NCI-H146 (cell line): Measurements from ENCODE around the gene NBPF1.
A peak's percentile ranks its signal among the peaks of the same experiment; 100 is the strongest.
"Not testable (repeated sequence)": the region's sequence is repeated elsewhere in the genome, so short reads cannot be mapped to it uniquely, and the experiment has no call there.

Experiments
- DNase-seq: peaks from one replicate; lab custom pipeline; 2025; lab: John Stamatoyannopoulos, UW

The NBPF1 gene

DNA sequence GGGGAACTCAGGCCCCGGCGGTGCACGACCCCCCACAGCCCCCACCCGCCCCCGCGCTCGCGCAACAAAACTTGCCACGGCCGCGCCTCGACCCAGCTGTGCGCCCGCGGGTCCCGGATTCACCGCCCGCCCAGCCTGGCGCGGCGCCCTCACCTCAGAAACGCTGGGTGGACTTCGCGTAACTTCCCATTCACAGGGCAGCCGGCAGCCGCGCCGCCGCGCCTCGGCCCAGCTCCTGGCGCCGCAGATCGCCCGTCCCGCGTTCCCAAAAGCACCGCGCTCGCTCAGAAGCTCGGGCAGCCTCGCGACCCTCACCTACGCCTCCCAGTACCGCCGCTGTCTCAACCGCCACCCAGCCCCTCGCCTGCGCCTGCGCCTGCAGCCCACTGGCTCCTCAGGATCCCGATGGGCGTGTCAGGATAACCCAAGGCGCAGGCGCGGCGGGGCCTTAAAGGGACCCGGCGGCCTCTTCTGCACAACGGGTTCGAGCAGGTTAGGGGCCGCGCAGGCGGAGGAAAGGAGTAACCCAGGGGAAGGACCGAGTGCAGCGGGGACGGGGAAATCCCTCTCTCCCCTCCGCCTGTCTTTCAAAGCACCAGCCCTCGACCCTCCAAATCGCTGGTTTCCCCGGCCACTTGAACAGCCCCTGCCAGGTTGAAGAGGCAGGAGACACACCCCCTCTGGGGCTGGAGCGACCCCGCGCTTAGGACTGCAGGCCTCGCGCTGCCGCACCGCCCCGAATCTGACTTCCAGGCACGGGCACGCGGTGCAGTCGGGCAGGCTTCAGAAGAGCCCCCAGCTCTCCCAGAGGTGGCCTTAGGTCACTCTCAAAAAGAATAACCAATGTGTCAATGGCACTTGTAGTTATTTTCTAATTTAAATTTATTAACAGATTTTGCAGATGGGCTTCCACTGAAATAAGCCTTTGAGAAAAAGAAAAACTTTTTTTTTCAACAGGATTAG, at the start of gene NBPF1:
Gene NBPF1 (minus strand): TSS at position 380 of the 963 bp plus-strand sequence.
- peak; percentile 99 for DNase-seq

DNA sequence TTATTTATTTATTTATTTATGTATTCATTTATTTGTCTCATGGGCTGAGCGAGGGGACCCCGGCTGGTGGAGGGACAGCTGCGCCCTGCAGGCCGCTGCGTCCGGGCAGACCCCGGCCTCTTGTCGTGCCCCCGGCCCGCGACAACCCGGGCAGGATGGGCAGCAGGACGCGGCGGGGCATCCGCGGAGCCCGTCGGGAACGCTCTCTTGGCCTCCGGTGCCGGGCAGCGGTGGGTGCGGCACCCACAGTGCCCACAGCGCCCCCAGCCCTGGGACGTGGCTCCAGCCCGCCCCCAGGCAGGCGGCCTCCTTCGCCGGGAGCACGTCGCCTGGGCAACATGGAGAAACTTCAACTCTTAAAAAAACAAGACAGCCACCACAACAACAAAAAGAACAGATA, 44.9 kb upstream of the NBPF1 start:
- DNase-seq = not testable (repeated sequence)

DNA sequence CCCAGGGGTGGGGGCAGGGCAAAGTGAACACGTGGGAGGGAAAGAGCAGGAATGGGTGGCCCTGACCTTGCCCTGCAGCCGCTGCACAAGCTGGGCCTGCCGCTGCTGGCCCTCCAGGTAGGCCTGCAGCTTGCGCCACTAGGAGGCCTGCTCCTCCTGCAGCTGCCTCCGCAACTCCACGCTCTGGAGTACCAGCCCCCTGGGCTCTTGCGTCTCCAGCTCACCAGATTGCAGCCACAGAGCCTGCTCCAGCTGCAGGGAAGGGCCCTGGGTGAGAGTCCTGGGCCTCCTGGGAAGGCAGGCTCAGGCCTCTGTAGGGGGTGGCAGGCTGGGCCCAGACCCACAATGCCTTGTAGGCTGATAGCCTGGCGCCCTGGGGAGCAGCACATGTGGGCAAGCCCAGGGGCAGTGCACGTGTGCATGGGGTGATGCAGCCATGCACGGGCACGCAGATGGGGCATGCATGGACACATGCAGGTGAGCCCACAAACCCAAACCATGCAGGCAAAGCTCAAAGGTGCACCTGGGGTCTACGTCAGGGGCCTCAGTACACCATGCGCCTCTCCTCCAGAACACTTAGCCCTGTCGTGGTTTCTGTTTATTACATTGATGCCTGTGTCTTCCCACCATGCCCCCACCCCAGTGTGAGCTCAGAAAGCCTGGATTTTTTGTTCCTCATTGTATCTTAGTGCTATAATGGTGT, 43.8 kb upstream of the NBPF1 start:
- DNase-seq = not testable (repeated sequence)

DNA sequence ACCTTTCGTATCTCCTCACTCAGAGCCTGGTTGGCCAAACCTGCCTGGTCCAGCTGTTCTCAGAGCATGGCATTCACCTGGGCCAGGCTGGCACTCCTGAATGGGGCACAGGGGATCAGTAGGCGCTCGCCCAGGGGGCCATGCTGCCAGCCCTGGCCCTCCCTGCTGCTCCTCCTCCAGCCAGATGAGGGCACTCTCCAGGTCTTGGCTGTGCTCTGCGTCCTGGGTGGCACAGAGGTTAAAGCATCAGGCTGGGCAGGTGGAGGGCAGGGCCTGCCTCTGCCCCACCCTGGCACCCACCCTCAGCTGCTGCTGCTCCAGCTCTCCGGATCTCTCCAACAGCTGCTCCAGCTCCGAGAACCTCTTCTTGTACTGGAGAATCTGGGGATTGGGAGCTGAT, 43.2 kb upstream of the NBPF1 start:
- not testable (repeated sequence) for DNase-seq

DNA sequence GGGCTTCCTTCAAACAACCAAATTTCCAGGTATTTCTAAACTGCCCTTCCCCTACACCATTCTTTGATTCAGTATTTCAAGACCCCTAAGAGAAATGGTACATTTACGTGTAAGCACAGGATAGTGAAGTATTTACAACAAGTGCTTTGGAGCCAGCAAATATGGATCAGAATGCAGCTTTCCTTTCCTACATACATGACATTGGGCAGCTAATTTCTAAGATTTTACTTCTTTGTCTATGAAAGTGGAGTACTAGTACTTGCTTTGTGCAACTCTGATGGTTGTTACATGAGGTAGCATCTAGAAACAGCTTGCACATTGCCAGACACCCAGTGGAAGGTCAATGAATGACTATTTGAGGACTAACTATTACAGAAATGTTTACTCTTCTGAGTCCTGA, 38.2 kb upstream of the NBPF1 start:
- DNase-seq = not testable (repeated sequence)

DNA sequence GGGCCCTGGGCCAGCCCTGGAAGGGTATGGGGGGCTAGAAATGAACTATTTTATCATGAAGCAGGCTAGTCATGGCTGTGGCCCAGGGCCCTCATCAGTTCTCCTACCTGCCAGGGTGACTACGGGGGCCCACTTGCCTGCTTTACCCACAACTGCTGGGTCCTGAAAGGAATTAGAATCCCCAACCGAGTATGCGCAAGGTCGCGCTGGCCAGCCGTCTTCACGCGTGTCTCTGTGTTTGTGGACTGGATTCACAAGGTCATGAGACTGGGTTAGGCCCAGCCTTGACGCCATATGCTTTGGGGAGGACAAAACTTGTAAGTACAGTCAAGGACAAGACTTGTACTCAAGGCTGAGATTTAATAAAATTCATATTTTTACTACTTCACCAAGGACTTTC, 36.6 kb upstream of the NBPF1 start:
- not testable (repeated sequence) for DNase-seq

DNA sequence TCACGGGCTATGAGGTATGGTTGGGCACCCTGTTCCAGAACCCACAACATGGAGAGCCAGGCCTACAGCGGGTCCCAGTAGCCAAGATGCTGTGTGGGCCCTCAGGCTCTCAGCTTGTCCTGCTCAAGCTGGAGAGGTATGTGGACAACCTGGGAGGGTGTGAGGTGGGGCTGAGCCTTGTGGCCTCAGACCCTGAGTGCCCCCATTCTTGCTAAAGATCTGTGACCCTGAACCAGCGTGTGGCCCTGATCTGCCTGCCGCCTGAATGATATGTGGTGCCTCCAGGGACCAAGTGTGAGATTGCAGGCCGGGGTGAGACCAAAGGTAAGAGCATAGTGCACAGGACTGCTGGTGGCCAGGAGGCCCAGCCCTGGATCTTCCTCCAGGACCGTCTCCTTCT, 36.0 kb upstream of the NBPF1 start:
- not testable (repeated sequence) for DNase-seq

DNA sequence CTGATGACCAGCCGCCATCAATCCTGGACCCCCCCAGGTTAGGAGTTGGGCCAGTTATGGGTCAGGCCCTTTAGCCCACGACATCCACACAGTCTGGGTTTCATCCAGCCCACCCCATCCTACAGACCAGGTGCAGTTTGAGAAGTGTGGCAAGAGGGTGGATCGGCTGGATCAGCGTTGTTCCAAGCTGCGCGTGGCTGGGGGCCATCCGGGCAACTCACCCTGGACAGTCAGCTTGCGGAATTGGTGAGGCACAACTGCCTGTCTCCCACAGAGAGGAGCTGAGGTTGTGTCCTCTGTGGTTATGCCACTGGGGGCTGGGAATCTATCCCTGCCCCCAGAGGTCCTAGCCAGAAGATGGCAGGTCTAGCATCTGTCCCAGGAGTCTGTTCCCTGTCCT, 35.4 kb upstream of the NBPF1 start:
- not testable (repeated sequence) for DNase-seq

DNA sequence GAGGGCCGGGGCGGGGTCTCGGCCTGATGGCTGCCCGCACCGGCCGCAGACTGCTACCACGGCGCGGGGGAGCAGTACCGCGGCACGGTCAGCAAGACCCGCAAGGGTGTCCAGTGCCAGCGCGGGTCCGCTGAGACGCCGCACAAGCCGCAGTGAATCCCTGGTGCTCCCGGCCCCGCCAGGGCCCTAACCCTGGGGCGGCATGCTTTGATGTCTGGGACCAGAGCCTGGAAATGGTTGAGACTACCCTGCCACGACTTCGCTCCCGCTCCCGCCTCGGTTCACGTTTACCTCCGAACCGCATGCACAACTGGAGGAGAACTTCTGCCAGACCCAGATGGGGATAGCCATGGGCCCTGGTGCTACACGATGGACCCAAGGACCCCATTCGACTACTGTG, 34.9 kb upstream of the NBPF1 start:
- DNase-seq = not testable (repeated sequence)

DNA sequence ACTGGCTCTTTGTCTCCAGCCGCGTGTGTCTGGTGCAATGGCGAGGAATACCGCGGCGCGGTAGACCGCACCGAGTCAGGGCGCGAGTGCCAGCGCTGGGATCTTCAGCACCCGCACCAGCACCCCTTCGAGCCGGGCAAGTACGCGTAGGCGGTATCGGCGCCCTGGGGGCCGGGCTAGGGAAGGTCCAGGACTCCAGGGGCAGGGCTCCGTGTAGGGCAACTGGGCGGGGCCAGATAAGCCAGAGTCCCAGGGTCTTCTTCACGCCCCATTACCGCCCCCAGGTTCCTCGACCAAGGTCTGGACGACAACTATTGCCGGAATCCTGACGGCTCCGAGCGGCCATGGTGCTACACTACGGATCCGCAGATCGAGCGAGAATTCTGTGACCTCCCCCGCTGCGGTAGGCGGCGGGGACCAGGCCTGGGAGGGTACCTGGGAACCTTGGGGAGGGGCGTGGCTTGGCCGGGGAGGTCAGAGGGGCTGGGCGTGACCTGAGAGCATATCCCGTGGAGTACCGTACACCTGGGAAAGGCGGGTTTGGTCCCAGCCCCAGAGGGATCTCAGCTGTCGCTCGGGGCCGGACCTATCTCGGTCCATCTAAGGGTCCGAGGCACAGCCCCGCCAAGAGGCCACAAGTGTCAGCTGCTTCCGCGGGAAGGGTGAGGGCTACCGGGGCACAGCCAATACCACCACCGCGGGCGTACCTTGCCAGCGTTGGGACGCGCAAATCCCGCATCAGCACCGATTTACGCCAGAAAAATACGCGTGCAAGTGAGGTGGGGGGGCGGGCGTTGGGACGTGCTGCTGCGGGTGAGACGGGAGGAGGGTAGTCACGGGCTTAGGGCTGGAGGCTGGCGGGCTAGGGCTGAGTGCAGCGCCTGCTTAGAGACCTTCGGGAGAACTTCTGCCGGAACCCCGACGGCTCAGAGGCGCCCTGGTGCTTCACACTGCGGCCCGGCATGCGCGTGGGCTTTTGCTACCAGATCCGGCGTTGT, 34.1 kb upstream of the NBPF1 start:
- DNase-seq = not testable (repeated sequence)

DNA sequence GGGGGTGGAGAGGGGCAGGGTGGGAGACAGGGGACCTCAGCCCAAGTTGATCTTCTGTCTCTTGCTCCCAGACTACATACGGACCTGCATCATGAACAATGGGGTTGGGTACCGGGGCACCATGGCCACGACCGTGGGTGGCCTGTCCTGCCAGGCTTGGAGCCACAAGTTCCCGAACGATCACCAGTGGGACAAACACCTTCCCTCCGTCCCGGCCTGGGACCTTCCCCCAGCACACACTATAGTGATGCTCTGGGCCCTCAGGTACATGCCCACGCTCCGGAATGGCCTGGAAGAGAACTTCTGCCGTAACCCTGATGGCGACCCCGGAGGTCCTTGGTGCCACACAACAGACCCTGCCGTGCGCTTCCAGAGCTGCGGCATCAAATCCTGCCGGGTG, 33.4 kb upstream of the NBPF1 start:
- not testable (repeated sequence) for DNase-seq

DNA sequence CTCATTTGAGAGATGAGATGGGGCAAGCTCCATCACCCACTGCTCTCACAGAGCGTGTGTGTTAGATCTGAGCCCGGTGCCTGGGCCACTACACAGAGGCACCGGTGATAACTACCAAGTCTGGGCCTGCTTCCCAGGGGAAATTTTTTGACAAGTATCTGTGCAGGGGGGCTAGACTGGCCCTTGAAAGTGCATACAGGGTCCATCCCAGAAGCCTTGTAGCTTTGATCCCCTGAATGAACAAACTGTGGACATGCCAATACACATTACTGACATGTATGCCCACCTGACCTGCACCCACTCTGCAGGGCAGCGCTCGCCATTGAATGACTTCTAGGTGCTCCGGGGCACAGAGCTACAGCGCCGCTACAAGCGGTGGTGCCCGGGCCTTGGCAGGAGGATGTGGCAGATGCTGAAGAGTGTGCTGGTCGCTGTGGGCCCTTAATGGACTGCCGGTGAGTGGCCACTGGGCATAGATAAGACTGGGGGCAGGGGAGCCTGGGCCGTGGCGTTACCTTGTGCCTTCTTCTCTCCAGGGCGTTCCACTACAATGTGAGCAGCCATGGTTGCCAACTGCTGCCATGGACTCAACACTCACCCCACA, 32.8 kb upstream of the NBPF1 start:
- not testable (repeated sequence) for DNase-seq

DNA sequence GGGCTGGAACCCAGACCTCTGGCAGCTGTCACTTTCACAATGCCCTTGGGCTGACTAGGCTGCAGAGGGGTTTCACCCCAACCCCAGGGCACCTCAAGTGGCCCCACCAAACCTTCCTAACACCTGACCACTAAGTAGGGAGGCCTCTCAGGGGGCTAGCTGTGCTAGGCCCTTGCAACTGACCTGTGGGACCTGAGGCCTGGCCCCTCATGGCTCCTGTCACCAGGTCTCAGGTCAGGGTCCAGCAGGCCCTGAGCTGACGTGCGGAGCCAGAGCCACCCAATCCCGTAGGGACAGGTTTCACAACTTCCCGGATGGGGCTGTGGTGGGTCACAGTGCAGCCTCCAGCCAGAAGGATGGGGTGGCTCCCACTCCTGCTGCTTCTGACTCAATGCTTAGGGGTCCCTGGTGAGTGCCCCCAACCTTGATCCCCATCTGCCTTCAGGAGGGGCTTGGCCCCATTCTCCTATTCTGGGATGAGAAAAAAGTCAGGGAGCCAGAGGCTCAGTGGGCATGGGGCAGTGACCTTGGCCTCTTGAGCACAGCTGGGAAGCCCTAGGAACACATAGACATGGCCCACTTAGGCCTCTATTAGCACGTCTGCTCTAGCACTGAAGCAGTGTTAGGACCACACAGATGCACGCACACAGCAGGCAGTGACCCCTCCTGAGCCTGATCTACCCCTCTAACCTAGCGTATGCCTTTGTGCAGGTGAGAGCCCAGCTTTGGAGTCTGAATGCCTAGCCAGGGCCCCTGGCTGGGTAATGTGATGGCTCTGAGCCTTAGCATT, 32.1 kb upstream of the NBPF1 start:
- not testable (repeated sequence) for DNase-seq

DNA sequence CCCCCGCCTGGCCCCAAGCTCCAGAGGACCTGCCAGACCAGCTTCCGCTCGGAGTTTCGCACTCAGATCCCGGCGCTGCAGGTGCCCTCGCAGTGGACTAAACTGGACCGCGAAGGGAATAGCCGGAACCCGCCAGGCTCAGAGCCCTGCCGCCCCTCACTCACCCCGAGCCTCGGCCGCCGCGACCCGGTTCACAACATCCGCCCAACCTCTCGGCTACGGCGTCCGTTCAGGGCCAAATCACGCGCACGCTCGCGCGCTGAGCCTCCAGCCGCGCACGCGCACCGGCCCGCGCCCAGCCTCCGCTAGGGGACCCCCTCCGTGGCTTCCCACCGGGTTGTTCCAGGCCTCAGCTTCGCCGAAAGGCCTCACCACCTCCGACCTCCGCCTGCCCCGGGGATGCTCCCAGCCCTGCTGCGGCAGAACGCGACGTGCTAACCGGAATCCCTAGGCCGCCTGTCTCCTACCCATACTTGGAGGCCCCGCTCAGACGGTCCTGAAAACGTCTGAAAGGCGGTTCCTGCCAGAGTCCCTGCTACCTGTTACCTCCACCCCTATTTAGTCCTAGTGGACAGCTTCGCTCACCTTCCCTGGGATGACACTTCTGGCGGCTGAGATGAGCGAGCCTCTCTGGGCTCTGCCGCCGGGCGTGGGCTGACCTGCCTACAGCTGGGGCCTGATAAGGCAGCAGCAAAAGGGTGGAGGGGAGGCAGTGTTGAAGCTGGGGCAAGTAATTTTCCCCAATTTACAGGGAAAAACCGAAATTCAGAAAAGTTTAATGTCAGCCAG, 31.3 kb upstream of the NBPF1 start:
- peak; percentile 92 for DNase-seq

DNA sequence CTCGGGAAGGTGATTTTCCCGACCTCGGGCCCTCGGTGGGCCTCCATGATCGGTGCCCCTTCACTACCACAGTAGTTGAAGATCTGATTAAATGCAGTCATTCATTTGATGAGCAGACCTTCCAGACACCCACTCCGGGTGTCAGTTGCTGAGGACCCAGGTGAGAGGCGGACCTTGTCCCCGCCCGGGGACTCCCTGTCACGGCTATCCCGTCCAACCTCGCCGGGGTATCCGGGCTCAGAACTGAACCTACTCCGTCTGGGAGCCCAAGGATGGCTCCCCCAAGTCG, 30.8 kb upstream of the NBPF1 start:
- peak; percentile 53 for DNase-seq

DNA sequence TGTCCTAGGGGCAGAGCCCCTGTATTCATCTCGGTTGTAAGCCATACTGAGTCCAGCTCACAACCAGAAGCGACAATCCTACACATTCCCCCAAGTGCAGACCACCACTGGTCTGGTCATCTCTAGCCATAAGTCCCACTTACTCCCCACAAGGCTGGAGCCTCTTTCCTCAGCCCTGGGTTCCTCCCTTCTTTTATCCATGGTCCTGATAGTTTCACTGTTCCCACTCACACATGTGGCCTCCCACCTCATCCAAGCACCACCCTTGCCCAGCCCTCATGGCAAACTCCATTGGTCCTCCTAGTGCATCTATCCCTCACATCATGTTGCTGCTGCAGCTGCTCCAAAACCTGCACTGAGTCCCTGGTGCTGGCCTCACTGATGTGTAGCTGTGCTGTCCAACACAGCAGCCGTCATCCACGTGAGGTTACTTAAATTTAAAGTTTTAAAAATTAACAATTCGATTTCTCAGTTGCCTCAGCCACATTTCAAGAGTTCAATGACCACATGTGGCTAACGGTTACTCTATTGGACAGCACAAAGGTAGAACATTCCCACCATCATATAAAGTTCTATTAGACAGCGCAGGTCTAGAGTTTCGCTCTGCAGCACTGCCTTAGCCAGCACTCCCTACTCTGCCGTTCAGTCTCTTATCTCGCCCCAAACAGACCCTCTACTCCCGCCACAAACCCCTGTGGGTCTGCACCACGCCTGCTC, 30.3 kb upstream of the NBPF1 start:
- DNase-seq = not testable (repeated sequence)

DNA sequence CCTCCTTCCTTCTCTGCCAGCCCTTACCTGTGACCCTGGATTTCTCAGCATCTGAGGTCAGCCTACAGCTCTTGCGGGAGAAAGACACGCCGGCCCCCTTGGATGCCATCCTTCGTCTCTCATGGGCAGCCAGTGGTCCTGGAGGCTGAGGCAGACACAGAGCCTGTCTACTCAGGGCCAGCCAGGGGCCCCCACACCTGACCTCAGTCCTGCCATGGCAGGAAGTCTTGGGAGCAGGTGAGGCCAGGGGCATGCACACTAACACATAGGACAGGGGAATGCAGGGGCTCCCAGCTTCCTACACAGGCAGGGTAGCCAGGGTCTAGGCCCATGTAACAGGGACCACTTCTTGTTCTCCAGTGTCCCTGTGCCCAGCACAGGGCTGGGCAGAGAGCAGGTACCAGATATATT, 29.6 kb upstream of the NBPF1 start:
- DNase-seq = not testable (repeated sequence)

DNA sequence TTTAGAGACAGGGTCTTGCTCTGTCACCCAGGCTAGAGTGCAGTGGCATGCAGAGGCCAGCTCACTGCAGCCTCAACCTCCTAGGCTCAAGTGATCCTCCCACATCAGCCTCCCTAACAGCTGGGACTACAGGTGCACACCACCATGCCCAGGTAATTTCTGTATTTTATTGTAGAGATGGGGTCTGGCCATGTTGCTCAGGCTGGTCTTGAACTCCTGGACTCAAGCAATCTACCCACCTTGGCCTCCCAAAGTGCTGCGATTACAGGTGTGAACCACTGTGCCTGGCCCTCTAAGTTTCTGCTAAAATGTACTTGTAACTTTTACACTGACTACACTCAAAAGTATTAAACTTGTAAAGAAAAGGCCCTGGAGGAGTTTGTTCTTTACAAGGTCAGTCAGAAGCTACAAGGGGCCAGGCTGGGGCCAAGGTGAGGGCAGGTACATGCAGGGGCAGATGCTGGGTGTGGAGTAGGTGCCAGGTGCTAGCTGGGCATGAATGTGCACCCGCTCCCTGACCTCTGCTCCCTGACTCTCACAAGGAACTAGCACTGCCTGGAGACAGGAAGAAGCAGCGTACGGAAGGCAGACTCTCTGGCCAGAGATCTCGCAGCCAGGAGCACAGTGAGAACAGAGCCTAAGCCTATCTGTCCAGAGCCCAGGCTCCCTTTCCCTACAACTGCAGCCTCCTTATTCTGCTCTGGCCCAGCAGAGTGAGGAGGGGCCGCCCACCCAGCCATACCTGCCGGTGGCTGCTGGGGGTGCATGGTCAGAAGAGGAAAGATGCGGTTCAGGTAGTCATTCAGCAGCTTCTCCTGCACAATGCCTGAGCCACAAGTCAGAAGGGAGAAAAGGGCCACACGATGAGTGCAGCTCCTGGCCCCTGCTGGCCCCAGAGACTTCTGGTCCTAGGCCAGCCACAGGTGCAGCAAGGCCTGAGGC, 28.9 kb upstream of the NBPF1 start:
- DNase-seq = not testable (repeated sequence)
